Transverse colon (tissue), 4 donors: ENCODE measurements around the gene THOC7. TPM values are rescaled to one million over a fixed set of nuclear protein-coding genes. Genes with fewer than 3 reads are reported as not detected.

Experiments
- DNase-seq: peaks from one replicate; pipeline ENCODE4 v3.0.0-alpha.2; 2019
- H3K27ac ChIP-seq, 4 donors: fragments of 200-600 bp; sonication (generic); 2 replicates each; pipeline ENCODE4 v1.5.1; 2016 to 2018; ENCODE audit warnings: inconsistent platforms in 4 of 4
- H3K27me3 ChIP-seq: fragments of 200-600 bp; sonication (generic); 2 replicates; pipeline ENCODE4 v1.5.1; 2017; ENCODE audit warnings: inconsistent platforms
- H3K36me3 ChIP-seq, 4 donors: fragments of 200-600 bp; sonication (generic); 2 replicates each; pipeline ENCODE4 v1.5.1; 2017 to 2019; ENCODE audit warnings: inconsistent platforms in 4 of 4
- H3K4me1 ChIP-seq, 4 donors: fragments of 200-600 bp; sonication (generic); 2 replicates each; pipeline ENCODE4 v1.5.1; 2017 to 2020; ENCODE audit warnings: inconsistent platforms in 4 of 4
- H3K4me3 ChIP-seq, 4 donors: fragments of 200-600 bp; sonication (generic); 1 replicate in 1 of 4; 2 replicates in 3 of 4; pipeline versions ENCODE4 v1.5.1 to v1.6.1; 2017 to 2019; ENCODE audit warnings: inconsistent platforms in 4 of 4
- H3K9me3 ChIP-seq, 2 donors: fragments of 200-600 bp; sonication (generic); 2 replicates each; pipeline ENCODE4 v1.5.1; 2017 to 2019; ENCODE audit warnings: inconsistent platforms in 2 of 2
- EP300 ChIP-seq: sonication (generic); formaldehyde crosslinking; IDR thresholded peaks from one replicate; pipeline ENCODE4 v1.6.1; 2017; ENCODE audit warnings: antibody characterized with exemption, low read depth
- POLR2A ChIP-seq: fragments of 450-650 bp; IDR thresholded peaks from one replicate; pipeline ENCODE4 v1.6.1; 2016; ENCODE audit warnings: antibody characterized with exemption, mild to moderate bottlenecking, moderate library complexity
- POLR2AphosphoS5 ChIP-seq, 3 donors: sonication (generic); formaldehyde crosslinking; IDR thresholded peaks; one replicate each; pipeline ENCODE4 v1.6.1; 2016; ENCODE audit warnings: antibody characterized with exemption in 3 of 3
- WGBS, 2 donors: methylation state at CpG; one replicate each; pipeline ENCODE4 v1.1.5; 2018; ENCODE audit warnings: low coverage in 1 of 2; 5-methylcytosine and 5-hydroxymethylcytosine counted together
- in situ Hi-C, 4 donors: fragments of 200-750 bp; cut with MboI; loops; one replicate each; pipeline versions ENCODE4 v1.15.0 to v1.15.1; 2017; ENCODE audit warnings: low sequenced_read_pairs in 3 of 4, low pct_ligation_motif_present in 1 of 4, low pct_unique_long_range_greater_than_20kb in 1 of 4
- intact Hi-C: fragments of 100-400 bp; cut with DNase I; formaldehyde crosslinking; loops from one replicate; pipeline ENCODE4 v1.15.1; 2023; ENCODE audit warnings: low total_unique reads
- total RNA-seq, 4 donors: library from RNA; depleted of rRNA; stranded (reverse); fragments of >200 nt; gene quantifications; one replicate each; pipeline ENCODE4 v1.1.0, GENCODE V29; 2016
- TF ChIP-seq, protein P1 (sequence below), 5 experiments: fragments of 200-600 bp in 3 of 5; fragments of 450-650 bp in 2 of 5; sonication (generic) in 3 of 5; IDR thresholded peaks; 1 replicate in 2 of 5; 2 replicates in 3 of 5; pipeline ENCODE4 v1.5.1; 2016 to 2017; ENCODE audit warnings: antibody characterized with exemption in 5 of 5, inconsistent platforms in 3 of 5, mild to moderate bottlenecking in 2 of 5, moderate library complexity in 1 of 5

THOC7 gene
- total RNA-seq, 4 donors from 2014 or later = 5.2 to 54.5 (median 40.8) TPM

DNA sequence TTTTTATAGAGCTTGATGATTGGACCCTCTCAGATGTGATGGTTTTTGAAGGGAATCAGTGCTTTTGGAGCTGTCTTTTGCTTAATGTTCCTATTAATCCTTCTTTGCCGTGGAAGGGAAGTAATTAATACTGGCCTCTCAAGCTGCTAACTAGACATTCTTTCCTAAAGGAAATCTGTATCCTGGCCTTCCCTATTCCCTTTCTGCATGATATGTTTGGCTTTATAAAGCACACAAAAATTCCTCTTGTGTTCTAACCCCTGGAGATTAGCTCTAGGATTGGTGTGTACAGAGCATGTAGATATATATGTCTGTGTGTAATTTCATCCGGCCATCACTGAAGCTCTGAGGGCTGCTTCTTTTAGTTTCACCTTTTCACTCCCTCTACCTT lies 7.0 kb upstream of the THOC7 start:
- Histone ChIP-seq H3K36me3 (no peaks in the 10 kb centered on the region), H3K9me3 (no peaks in the 10 kb centered on the region), H3K4me1 (peaks cover 1 to 10% (median 4%) of the 10 kb centered on the region in 4 donors), H3K27ac (no peak overlapping the region), H3K27me3 (no peaks in the 10 kb centered on the region), H3K4me3 (no peak overlapping the region)
- intact Hi-C loops (no loop called here), in situ Hi-C loops (no loop called here)
- DNase-seq = no peak
- TF ChIP-seq, protein P1, sequence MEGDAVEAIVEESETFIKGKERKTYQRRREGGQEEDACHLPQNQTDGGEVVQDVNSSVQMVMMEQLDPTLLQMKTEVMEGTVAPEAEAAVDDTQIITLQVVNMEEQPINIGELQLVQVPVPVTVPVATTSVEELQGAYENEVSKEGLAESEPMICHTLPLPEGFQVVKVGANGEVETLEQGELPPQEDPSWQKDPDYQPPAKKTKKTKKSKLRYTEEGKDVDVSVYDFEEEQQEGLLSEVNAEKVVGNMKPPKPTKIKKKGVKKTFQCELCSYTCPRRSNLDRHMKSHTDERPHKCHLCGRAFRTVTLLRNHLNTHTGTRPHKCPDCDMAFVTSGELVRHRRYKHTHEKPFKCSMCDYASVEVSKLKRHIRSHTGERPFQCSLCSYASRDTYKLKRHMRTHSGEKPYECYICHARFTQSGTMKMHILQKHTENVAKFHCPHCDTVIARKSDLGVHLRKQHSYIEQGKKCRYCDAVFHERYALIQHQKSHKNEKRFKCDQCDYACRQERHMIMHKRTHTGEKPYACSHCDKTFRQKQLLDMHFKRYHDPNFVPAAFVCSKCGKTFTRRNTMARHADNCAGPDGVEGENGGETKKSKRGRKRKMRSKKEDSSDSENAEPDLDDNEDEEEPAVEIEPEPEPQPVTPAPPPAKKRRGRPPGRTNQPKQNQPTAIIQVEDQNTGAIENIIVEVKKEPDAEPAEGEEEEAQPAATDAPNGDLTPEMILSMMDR (IDR thresholded peaks at IDR 0.05) = no peak
- TF ChIP-seq POLR2AphosphoS5 (IDR thresholded peaks at IDR 0.05) = no peak
- no peak for TF ChIP-seq EP300
- no peak for TF ChIP-seq POLR2A
- WGBS, 2 donors = 66 to 84% methylated on average over 2 of the region's 2 CpGs

DNA sequence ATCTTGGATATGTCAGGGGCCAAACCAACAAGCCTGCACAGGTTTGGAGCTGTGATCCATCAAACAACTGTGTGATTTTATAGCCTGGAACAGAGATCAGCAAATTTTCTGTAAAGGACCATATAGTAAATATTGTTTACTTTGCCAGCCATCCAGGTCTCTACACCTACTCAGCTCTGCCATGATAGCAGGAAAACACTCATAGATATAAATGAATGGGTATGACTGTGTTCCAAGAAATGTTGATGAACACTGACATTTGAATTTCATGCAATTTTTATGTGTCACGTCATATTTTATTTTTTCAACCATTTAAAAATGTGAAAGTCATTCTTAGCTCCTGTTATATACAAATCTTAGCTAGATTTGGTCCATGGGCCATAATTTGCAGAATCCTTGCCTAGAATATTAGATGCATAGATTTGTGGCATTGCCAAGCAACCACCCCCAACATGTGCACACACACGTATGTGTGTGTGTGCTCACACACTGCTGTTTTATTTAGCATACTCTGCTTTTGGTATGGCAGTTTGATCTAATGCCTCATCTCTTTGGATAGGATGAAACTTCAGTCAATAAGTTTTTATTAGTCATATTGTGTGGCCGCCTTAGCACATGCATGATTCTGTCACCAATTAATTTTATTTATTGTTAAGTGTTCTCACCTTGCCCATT lies 6.5 kb upstream of the THOC7 start:
- in situ Hi-C loops = no loop called here
- 92 to 96% methylated on average over 3 of the region's 3 CpGs for WGBS, 2 donors
- Histone ChIP-seq H3K36me3 (no peaks in the 10 kb centered on the region), H3K4me3 (no peak overlapping the region), H3K4me1 (peaks cover 0 to 9% (median 0%) of the 10 kb centered on the region in 4 donors), H3K27me3 (no peaks in the 10 kb centered on the region), H3K27ac (no peak overlapping the region), H3K9me3 (no peaks in the 10 kb centered on the region)
- TF ChIP-seq, protein P1 (IDR thresholded peaks at IDR 0.05) = no peak
- TF ChIP-seq POLR2AphosphoS5 (IDR thresholded peaks at IDR 0.05) = no peak
- TF ChIP-seq EP300 = no peak
- TF ChIP-seq POLR2A = no peak
- intact Hi-C loops = no loop called here
- DNase-seq = no peak

DNA sequence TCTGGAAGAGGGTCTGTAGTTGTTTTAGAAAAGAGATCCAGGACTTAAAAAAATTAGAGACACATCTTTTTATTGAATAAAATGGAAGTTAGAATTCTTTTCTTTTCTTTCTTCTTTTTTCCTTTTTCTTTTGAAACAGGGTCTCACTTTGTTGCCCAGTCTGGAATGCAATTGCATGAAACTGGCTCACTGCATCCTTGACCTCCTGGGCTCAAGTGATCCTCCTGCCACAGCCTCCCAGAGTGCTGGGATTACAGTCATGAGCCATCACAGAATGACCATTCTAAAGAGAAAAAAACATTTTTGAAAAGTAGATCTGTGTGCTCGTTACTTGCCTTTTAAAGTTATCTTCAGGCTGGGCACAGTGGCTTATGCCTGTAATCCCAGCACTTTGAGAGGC lies 3.6 kb upstream of the THOC7 start:
- no peaks in the 10 kb centered on the region for H3K9me3 ChIP-seq
- 100% methylated on average over 1 of the region's 1 CpG for WGBS, 2 donors
- in situ Hi-C loops (no loop called here), intact Hi-C loops (no loop called here)
- no peak overlapping the region for H3K27ac ChIP-seq
- H3K4me1 ChIP-seq = peaks cover 0 to 22% (median 9%) of the 10 kb centered on the region in 4 donors
- TF ChIP-seq EP300 (no peak), POLR2AphosphoS5 (IDR thresholded peaks at IDR 0.05) (no peak), POLR2A (no peak)
- TF ChIP-seq, protein P1 (IDR thresholded peaks at IDR 0.05) = no peak
- no peaks in the 10 kb centered on the region for H3K27me3 ChIP-seq
- H3K36me3 ChIP-seq = no peaks in the 10 kb centered on the region
- H3K4me3 ChIP-seq = no peak overlapping the region
- no peak for DNase-seq

DNA sequence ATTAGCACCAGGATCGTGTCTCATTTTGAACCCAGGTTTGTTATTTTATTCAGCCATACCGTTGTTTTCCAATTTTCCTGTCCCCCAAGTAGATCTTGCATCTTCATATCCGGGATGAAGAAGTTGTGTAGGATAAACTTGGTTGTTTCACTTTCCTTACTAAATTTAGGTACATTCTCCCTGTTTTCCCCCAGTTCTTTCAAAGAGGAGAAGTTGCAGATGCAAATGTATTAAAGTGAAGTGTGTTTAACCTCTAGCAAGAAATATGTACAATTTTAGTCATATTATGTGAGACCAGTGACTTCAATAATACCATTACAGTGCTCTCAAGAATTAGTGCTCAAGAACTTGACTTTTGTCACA lies 1.3 kb upstream of the THOC7 start:
- Histone ChIP-seq H3K36me3 (no peaks in the 10 kb centered on the region), H3K27ac (peak overlapping the region; percentile 89 to 98 (median 96)), H3K27me3 (no peaks in the 10 kb centered on the region), H3K4me1 (peaks cover 0 to 29% (median 11%) of the 10 kb centered on the region in 4 donors), H3K4me3 (peak overlapping the region; percentile 96 to 100 (median 99)), H3K9me3 (no peaks in the 10 kb centered on the region)
- intact Hi-C loops = no loop called here
- WGBS, 2 donors = 0 to 4% methylated on average over 3 of the region's 3 CpGs
- no peak for DNase-seq
- TF ChIP-seq, protein P1 (IDR thresholded peaks at IDR 0.05) = no peak
- in situ Hi-C loops = no loop called here
